Keratinocyte (primary cell): ENCODE results near the gene CLTRN. TPM values are rescaled to one million over a fixed set of nuclear protein-coding genes. Genes with fewer than 3 reads are reported as not detected.
A peak's percentile ranks its signal among the peaks of the same experiment; 100 is the strongest.

Experiments used
- DNase-seq: peaks from one replicate; pipeline ENCODE4 v3.0.0-alpha.2; 2011; ENCODE audit warnings: low read depth, missing footprints, low spot score
- FAIRE-seq: peaks from 2 replicates; lab custom pipeline; 2011; peaks lifted over from hg19 to GRCh38; lab: Jason Lieb, UNC
- H2AFZ ChIP-seq: 2 replicates; pipeline ENCODE4 v1.6.0; 2012; ENCODE audit warnings: low read length, control low read depth, inconsistent platforms; ENCODE audit not compliant: control insufficient read depth
- H3K27ac ChIP-seq: 2 replicates; pipeline ENCODE4 v1.5.1; 2011; ENCODE audit warnings: low read length; ENCODE audit not compliant: control insufficient read depth, insufficient read depth
- H3K27me3 ChIP-seq: 3 replicates; pipeline ENCODE4 v1.6.0; 2011; ENCODE audit warnings: low read length; ENCODE audit not compliant: control insufficient read depth, insufficient read depth; ENCODE audit errors: extremely low read depth
- H3K36me3 ChIP-seq, 2 experiments: 2 replicates in 1 of 2; 3 replicates in 1 of 2; pipeline ENCODE4 v1.5.1; 2011; ENCODE audit warnings: low read length in 2 of 2, mild to moderate bottlenecking in 1 of 2; ENCODE audit not compliant: control insufficient read depth in 2 of 2, insufficient read depth in 2 of 2; ENCODE audit errors: extremely low read depth in 1 of 2
- H3K4me1 ChIP-seq: 3 replicates; pipeline ENCODE4 v1.5.1; 2011; ENCODE audit warnings: low read length; ENCODE audit not compliant: control insufficient read depth, insufficient read depth; ENCODE audit errors: extremely low read depth
- H3K4me2 ChIP-seq: 3 replicates; pipeline ENCODE4 v1.6.0; 2011; ENCODE audit warnings: low read depth, low read length; ENCODE audit not compliant: control insufficient read depth, insufficient read depth; ENCODE audit errors: extremely low read depth
- H3K4me3 ChIP-seq, 3 experiments: fragments of 200-600 bp in 1 of 3; sonication (generic) in 1 of 3; 2 replicates in 2 of 3; 3 replicates in 1 of 3; pipeline ENCODE4 v1.5.1; 2011 to 2016; ENCODE audit warnings: low read length in 3 of 3, mild to moderate bottlenecking in 3 of 3, control low read depth in 2 of 3, inconsistent platforms in 1 of 3, low read depth in 1 of 3, mixed read lengths in 1 of 3, mixed run types in 1 of 3, moderate library complexity in 1 of 3; ENCODE audit not compliant: control insufficient read depth in 2 of 3, insufficient read depth in 2 of 3; ENCODE audit errors: extremely low read depth in 1 of 3
- H3K79me2 ChIP-seq: 2 replicates; pipeline ENCODE4 v1.6.0; 2012; ENCODE audit warnings: low read length; ENCODE audit not compliant: control insufficient read depth, insufficient read depth
- H3K9ac ChIP-seq: 3 replicates; pipeline ENCODE4 v1.6.0; 2011; ENCODE audit warnings: low read length; ENCODE audit not compliant: control insufficient read depth, insufficient read depth; ENCODE audit errors: extremely low read depth
- H3K9me1 ChIP-seq: 3 replicates; pipeline ENCODE4 v1.6.0; 2011; ENCODE audit warnings: low read length; ENCODE audit not compliant: control insufficient read depth, insufficient read depth; ENCODE audit errors: extremely low read depth
- H3K9me3 ChIP-seq: 2 replicates; pipeline ENCODE4 v1.5.1; 2012; ENCODE audit warnings: low read depth, low read length; ENCODE audit not compliant: control insufficient read depth
- H4K20me1 ChIP-seq: 3 replicates; pipeline ENCODE4 v1.6.0; 2011; ENCODE audit warnings: low read length; ENCODE audit not compliant: control insufficient read depth, insufficient read depth; ENCODE audit errors: extremely low read depth
- EZH2 ChIP-seq: IDR thresholded peaks from one replicate; pipeline ENCODE4 v1.6.1; 2012; ENCODE audit warnings: inconsistent platforms, mild to moderate bottlenecking, low read length, moderate library complexity
- dilution Hi-C: fragments of 300-500 bp; cut with MboI; formaldehyde crosslinking; loops from one replicate; pipeline ENCODE4 v1.7.0; 2020; ENCODE audit warnings: low sequenced_read_pairs; ENCODE audit not compliant: extremely low pct_ligation_motif_present
- polyA plus RNA-seq, 5 experiments: library from polyadenylated mRNA; depleted of rRNA in 3 of 5; stranded (reverse) in 3 of 5; stranded (forward) in 1 of 5; unstranded in 1 of 5; fragments of >200 nt; gene quantifications; 1 replicate in 1 of 5; 2 replicates in 3 of 5; 3 replicates in 1 of 5; pipeline versions ENCODE4 v1.2.1 to v1.2.3, GENCODE V29; 2011 to 2012; ENCODE audit warnings: missing spikeins in 2 of 5, low read depth in 1 of 5, low replicate concordance in 1 of 5
- TF ChIP-seq, protein P1 (sequence below), 3 experiments: IDR thresholded peaks in 1 of 3; conservative IDR thresholded peaks in 1 of 3; optimal IDR thresholded peaks in 1 of 3; 2 replicates in 2 of 3; 3 replicates in 1 of 3; pipeline versions ENCODE3 to v1.5.1; 2011; ENCODE audit warnings: low read length in 3 of 3, mild to moderate bottlenecking in 3 of 3, moderate library complexity in 2 of 3, control low read depth in 1 of 3, inconsistent platforms in 1 of 3; ENCODE audit not compliant: insufficient read depth in 2 of 3; ENCODE audit errors: extremely low read depth in 1 of 3

Gene CLTRN
- polyA plus RNA-seq, 1 donor (not counting 4 experiments of a cell fraction or from before 2014, with no cell fraction given) = 1.4 TPM

DNA sequence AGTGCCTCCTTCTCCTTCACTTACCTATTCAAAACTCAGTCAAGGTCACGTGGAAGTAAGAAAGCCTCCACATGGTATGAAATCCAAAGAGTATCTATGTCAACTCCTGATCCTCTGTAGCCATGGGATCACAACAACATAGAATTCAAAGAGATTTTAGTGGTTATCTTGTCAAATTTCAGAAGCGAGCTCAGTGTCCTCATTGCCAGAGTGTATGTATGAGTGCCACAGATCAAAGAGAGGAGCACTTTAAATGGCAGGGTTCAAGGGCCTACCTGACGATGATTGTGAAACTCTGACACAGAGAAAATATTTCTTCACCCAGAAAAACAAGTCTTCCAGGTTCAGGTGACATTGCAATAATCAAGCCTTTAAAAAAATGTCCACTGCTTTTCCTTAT is 62.7 kb downstream of the CLTRN start:
- no peaks in the 10 kb centered on the region for H4K20me1 ChIP-seq
- DNase-seq (no peak), FAIRE-seq (no peak)
- no peaks in the 10 kb centered on the region for H3K9me1 ChIP-seq
- no peaks in the 10 kb centered on the region for H3K36me3 ChIP-seq
- no peaks in the 10 kb centered on the region for H3K79me2 ChIP-seq
- H3K4me2 ChIP-seq = no peak overlapping the region
- no peaks in the 10 kb centered on the region for H3K9me3 ChIP-seq
- H3K27ac ChIP-seq = no peak overlapping the region
- no peak overlapping the region for H3K9ac ChIP-seq
- no peak overlapping the region for H3K4me3 ChIP-seq
- dilution Hi-C loops = no loop called here
- H3K27me3 ChIP-seq = no peaks in the 10 kb centered on the region
- H2AFZ ChIP-seq = no peak overlapping the region
- TF ChIP-seq EZH2 = no peak
- TF ChIP-seq, protein P1, sequence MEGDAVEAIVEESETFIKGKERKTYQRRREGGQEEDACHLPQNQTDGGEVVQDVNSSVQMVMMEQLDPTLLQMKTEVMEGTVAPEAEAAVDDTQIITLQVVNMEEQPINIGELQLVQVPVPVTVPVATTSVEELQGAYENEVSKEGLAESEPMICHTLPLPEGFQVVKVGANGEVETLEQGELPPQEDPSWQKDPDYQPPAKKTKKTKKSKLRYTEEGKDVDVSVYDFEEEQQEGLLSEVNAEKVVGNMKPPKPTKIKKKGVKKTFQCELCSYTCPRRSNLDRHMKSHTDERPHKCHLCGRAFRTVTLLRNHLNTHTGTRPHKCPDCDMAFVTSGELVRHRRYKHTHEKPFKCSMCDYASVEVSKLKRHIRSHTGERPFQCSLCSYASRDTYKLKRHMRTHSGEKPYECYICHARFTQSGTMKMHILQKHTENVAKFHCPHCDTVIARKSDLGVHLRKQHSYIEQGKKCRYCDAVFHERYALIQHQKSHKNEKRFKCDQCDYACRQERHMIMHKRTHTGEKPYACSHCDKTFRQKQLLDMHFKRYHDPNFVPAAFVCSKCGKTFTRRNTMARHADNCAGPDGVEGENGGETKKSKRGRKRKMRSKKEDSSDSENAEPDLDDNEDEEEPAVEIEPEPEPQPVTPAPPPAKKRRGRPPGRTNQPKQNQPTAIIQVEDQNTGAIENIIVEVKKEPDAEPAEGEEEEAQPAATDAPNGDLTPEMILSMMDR (optimal IDR thresholded peaks at IDR 0.05 in 1 of 3, IDR thresholded peaks at IDR 0.05 in 1 of 3, conservative IDR thresholded peaks at IDR 0.05 in 1 of 3; ENCODE audit: extremely low read depth in 1 of 3, insufficient read depth in 2 of 3, low read length in 3 of 3) = no peak
- no peaks in the 10 kb centered on the region for H3K4me1 ChIP-seq

DNA sequence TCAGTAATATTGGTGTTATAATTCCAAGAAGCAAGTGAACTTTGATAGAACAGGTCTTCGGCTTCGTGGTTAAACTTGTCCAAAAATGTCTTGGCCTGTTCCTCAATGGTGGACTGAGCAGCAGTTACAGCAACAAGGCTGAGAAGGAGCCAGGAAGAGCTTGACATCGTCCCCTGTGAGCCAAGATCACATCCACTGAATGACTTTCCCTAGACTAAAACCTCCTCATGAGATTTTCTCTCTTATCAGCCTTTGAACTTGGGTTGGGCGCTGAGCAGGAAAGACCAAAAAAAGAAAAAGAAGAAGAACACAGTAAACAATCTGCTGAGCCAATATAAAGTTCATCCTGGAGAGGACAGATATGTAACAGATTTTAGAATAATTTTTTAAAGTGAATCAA is 63.9 kb downstream of the CLTRN start, which contains the start of gene ACE2:
TSS of gene ACE2 (minus strand) at position 216 of the 400 bp plus-strand sequence. CDS start at position 167, 49 bp downstream.
- dilution Hi-C loops = no loop called here
- Histone ChIP-seq H3K9ac (no peak within 1 kb of the TSS), H3K4me1 (no peaks in the 10 kb centered on the region), H3K79me2 (no peaks in the 10 kb centered on the region), H4K20me1 (no peaks in the 10 kb centered on the region), H3K27me3 (no peaks in the 10 kb centered on the region), H2AFZ (no peak within 1 kb of the TSS), H3K27ac (no peak within 1 kb of the TSS), H3K9me3 (no peaks in the 10 kb centered on the region), H3K9me1 (no peaks in the 10 kb centered on the region), H3K4me2 (no peak within 1 kb of the TSS), H3K36me3 (no peaks in the 10 kb centered on the region), H3K4me3 (no peak within 1 kb of the TSS)
- DNase-seq = no peak
- TF ChIP-seq, protein P1 (optimal IDR thresholded peaks at IDR 0.05 in 1 of 3, IDR thresholded peaks at IDR 0.05 in 1 of 3, conservative IDR thresholded peaks at IDR 0.05 in 1 of 3; ENCODE audit: extremely low read depth in 1 of 3, insufficient read depth in 2 of 3, low read length in 3 of 3) = no peak
- no peak for TF ChIP-seq EZH2
- FAIRE-seq = peak; percentile 41
